ENCODE measurements around the gene IQCC. TPM values are rescaled to one million over a fixed set of nuclear protein-coding genes. Genes with fewer than 3 reads are reported as not detected.

Gene IQCC
- polyA plus RNA-seq, 1 donor from 2014 or later, result 7.5 TPM

- Histone ChIP-seq H3K79me2 (replicated peaks; ENCODE audit: insufficient read depth, low read length) (no peaks in the 10 kb centered on the region), H3K27ac (ENCODE audit: low read length) (no peak overlapping the region), H3K4me2 (ENCODE audit: low read length) (no peak overlapping the region), H3K27me3 (ENCODE audit: insufficient read depth, low read depth, low read length) (no peaks in the 10 kb centered on the region), H3F3A (ENCODE audit: insufficient read depth, low read length, poor library complexity, severe bottlenecking) (no peaks in the 10 kb centered on the region), H3K9me3 (ENCODE audit: low read length) (no peaks in the 10 kb centered on the region), H4K20me1 (ENCODE audit: insufficient read depth) (no peaks in the 10 kb centered on the region), H3K9me2 (ENCODE audit: insufficient read depth, low read length) (no peaks in the 10 kb centered on the region), H3K4me3 (ENCODE audit: low read length) (no peak overlapping the region), H2AFZ (ENCODE audit: low read depth, low read length) (no peak overlapping the region), H3K36me3 (ENCODE audit: insufficient read depth, low read length) (peaks cover 5% of the 10 kb centered on the region), H3K9ac (ENCODE audit: low read length) (no peak overlapping the region)
- no peak for TF ChIP-seq RAD21 (conservative IDR thresholded peaks at IDR 0.05)
- TF ChIP-seq SMC3 (conservative IDR thresholded peaks at IDR 0.05; ENCODE audit: poor library complexity), result no peak
- TF ChIP-seq REST (IDR thresholded peaks at IDR 0.05; ENCODE audit: borderline replicate concordance), result no peak
- TF ChIP-seq EZH2 (IDR thresholded peaks at IDR 0.05; ENCODE audit: borderline replicate concordance, insufficient read depth, low read length, poor library complexity, severe bottlenecking), result no peak
- no peak for TF ChIP-seq POLR2AphosphoS5 (IDR thresholded peaks at IDR 0.05)
These were observed 23.3 kb downstream of the IQCC start for GRCh38 chr1:32228771-32229170.

- TF ChIP-seq EZH2 (IDR thresholded peaks at IDR 0.05; ENCODE audit: borderline replicate concordance, insufficient read depth, low read length, poor library complexity, severe bottlenecking) (no peak), RAD21 (conservative IDR thresholded peaks at IDR 0.05) (no peak), SMC3 (conservative IDR thresholded peaks at IDR 0.05; ENCODE audit: poor library complexity) (no peak), TAF1 (IDR thresholded peaks at IDR 0.05; ENCODE audit: low read depth) (no peak), MXI1 (conservative IDR thresholded peaks at IDR 0.05; ENCODE audit: poor library complexity, severe bottlenecking) (no peak), CTCF (IDR thresholded peaks at IDR 0.05; ENCODE audit: poor library complexity, severe bottlenecking) (no peak), POLR2AphosphoS5 (IDR thresholded peaks at IDR 0.05) (no peak), EP300 (conservative IDR thresholded peaks at IDR 0.05; ENCODE audit: poor library complexity, severe bottlenecking) (no peak), REST (IDR thresholded peaks at IDR 0.05; ENCODE audit: borderline replicate concordance) (no peak)
- Histone ChIP-seq H3K4me2 (ENCODE audit: low read length) (no peak overlapping the region), H3K27me3 (ENCODE audit: insufficient read depth, low read depth, low read length) (no peaks in the 10 kb centered on the region), H2AFZ (ENCODE audit: low read depth, low read length) (no peak overlapping the region), H3K9ac (ENCODE audit: low read length) (no peak overlapping the region), H3K36me3 (ENCODE audit: insufficient read depth, low read length) (peaks cover 5% of the 10 kb centered on the region), H3K9me2 (ENCODE audit: insufficient read depth, low read length) (no peaks in the 10 kb centered on the region), H3K79me2 (replicated peaks; ENCODE audit: insufficient read depth, low read length) (no peaks in the 10 kb centered on the region), H4K20me1 (ENCODE audit: insufficient read depth) (no peaks in the 10 kb centered on the region), H3K4me3 (ENCODE audit: low read length) (no peak overlapping the region), H3F3A (ENCODE audit: insufficient read depth, low read length, poor library complexity, severe bottlenecking) (no peaks in the 10 kb centered on the region), H3K27ac (ENCODE audit: low read length) (no peak overlapping the region), H3K9me3 (ENCODE audit: low read length) (no peaks in the 10 kb centered on the region)
These were observed 26.5 kb downstream of the IQCC start for GRCh38 chr1:32231843-32232432.
